HG03575 (cell line): ENCODE data around the gene CYP27B1.
"Not testable (repeated sequence)": the region's sequence is repeated elsewhere in the genome, so short reads cannot be mapped to it uniquely, and the experiment has no call there.

Source experiments
- ATAC-seq: cut with Tn5 transposase; IDR thresholded peaks from one replicate; pipeline ENCODE4 v1.9.1; 2021; ENCODE audit not compliant: unreplicated experiment, insufficient number of reproducible peaks, low FRiP score; ENCODE audit errors: extremely low read depth

CYP27B1 gene

DNA sequence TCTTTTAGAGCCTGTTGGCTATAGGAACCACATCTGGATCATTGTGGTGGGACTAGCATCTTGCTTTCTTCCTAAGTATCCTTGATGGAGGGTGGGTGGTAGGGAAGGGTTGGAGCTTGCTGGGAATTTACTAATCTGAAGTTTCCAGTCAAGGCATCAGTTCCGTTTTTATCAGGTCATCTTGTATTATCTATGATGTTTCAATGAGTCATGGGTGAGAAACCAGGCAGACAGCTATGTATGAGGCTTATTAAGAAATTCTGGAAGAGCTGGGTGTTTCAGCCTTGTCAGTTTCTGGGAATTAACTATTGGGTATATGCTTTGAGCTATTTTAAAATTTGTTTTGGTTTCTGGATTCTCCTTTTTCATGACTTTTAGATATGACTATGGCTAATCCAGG lies 27.0 kb upstream of the CYP27B1 start:
- no peak for ATAC-seq

DNA sequence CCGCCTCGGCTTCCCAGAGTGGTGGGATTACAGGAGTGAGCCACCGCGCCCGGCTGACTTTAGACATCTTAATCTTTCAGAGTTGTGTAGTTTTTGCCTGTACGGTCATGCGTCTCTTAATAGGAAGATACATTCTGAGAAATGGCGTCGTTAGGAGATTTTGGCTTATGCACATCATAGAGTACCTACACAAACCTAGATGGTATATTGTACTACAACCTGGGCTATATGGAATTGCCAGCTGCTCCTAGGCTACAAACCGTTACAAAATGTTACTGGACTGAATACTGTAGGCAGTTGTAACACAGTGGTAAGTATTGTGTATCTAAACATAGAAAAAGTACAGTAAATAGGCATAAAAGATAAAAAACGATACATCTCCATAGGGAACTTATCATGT lies 17.0 kb upstream of the CYP27B1 start:
- ATAC-seq, result no peak

DNA sequence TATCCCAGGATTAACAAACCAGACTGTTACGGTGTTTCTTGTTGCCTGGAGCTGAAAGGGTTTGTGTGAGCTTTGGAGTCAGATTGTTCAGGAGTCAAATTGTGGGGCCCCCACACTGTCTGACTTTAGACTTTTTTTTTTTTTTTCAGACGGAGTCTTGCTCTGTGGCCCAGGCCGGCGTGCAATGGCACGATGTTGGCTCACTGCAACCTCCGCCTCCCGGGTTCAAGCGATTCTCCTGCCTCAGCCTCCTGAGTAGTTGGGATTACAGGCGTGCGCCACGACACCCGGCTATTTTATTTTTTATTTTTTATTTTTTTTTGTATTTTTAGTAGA lies 16.6 kb upstream of the CYP27B1 start:
- ATAC-seq, result no peak

DNA sequence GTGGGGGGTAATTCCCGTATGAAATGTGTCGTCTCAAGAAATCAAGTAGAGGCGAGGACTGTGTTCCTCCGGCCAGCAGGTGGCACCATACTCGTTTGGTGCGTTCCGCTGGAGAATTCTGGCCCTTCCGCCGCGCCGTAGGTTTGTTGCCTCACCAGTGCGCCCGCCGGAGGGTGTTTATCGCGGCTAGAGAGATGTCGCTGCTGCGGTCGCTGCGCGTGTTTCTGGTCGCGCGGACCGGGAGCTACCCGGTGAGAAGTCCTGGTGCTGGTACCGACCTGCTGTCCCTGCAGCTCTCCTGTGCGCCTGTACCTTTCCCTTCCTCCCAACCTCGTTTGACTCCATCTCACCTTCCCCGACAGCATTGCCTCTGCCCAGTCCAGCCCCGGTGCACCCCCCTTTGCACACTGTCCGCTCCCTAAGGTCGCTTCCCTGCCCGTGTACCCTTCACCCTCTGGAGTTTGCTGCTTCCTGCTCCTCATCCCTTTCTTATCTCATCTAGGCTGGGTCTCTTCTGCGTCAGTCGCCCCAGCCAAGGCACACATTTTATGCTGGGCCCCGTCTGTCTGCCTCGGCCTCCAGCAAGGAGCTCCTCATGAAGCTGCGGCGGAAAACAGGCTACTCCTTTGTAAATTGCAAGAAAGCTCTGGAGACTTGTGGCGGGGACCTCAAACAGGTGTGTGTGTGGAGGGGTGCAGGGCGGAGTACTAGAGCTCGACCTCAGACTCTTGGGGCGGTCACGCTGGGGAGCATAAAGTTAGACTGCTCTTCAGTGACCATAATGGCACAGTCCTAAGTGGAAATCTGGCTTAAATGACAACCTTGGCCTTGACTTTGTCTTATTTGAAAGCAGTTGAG lies 16.0 kb upstream of the CYP27B1 start, which contains the start of gene TSFM:
TSFM (plus strand) TSS at position 180 of the 858 bp plus-strand sequence; CDS start at position 195, 15 bp downstream.
- ATAC-seq, result peak; percentile 38

DNA sequence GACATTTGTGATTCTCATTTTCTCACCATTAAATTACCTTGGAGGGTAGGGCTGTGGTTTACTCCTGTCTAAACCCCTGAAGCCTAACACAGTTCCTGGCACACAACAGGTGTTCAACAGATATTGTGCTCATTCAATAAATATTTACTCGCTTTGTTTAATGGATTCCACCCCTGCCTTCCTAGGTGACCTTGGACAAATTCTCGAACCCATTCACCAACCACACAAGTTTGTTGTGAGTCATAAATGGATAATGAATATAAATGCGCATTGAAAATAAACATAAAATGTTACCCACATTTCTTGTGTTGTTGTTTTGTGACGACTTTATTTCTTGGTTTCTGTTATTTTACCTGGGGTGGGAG lies 15.3 kb upstream of the CYP27B1 start:
- no peak for ATAC-seq

DNA sequence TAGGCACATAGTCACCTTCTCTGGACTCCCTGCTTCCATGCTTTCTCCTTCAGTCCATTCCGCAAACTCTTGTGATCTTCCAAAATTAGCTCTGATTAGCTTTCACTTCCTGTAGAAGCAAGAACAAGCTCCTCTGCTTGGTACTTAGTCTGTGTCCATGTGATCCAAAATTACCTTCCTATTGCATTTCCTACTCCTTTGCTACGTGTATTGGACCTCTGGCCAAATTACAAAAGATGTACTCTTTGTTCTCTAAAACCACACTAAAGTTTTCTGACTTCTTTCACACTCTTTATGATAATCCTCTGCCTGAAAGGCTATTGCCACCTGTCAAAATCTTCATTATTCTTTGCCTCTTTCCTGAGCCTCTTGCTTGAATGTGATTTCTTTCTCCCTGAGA lies 14.9 kb upstream of the CYP27B1 start:
- ATAC-seq, result no peak

DNA sequence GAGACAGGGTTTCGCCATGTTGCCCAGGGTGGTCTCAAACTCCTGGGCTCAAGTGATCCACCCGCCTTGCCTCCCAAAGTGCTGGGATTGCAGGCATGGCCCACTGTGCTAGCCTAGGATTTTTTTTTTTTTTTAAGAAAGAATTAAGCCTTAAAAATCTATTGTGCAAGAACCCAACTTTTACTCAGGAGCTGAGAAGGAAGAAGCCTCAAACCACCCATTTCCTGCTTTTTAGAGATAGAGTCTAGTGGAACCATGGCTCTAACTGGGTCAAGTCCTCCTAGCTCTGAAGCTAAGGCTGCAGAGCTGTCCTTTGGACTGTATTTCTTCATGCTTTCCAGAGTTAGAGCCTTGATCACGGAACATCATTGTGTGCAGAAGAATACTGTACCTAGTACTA lies 14.4 kb upstream of the CYP27B1 start:
- no peak for ATAC-seq

DNA sequence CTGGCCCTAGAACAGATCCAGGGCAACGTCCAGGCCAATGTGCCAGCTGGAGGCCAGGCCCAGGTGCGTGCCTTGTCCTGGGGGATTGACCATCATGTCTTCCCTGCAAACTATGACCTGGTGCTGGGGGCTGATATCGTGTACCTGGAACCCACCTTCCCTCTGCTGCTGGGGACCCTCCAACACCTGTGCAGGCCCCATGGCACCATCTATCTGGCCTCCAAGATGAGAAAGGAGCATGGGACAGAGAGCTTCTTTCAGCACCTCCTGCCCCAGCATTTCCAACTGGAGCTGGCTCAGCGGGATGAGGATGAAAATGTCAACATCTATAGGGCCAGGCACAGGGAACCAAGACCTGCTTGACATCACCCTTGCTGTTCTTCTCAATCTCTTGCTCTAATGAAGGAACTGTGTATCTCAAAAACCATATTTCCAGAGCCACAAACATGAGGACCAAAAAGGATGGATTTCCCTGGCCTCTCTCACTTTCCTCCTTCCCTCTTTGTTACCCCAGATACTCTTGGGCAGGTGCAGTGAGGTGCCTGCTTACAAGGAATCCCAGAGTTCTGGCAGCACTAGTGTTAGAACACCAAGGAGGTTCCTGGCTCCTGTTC lies 13.5 kb upstream of the CYP27B1 start:
- ATAC-seq, result no peak

DNA sequence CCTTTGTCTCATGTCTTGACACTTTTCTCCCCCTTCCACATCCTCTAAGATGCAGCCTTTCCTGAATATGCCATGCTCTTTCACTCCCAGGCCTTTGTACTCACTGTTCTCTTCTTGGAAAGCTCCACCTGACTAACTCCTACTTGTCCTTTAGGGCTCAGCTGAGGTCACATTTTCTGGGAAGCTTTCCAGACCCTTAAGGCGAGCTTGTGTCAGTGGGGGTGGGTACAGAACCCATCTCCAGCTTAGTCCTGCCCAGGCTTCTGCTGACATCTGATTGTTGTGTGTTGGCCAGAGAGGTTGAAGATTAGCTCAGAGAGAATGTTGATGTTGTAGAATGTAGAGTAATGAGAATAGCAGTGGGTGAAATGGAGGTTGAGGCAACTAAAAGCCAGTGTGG lies 12.9 kb upstream of the CYP27B1 start:
- no peak for ATAC-seq

DNA sequence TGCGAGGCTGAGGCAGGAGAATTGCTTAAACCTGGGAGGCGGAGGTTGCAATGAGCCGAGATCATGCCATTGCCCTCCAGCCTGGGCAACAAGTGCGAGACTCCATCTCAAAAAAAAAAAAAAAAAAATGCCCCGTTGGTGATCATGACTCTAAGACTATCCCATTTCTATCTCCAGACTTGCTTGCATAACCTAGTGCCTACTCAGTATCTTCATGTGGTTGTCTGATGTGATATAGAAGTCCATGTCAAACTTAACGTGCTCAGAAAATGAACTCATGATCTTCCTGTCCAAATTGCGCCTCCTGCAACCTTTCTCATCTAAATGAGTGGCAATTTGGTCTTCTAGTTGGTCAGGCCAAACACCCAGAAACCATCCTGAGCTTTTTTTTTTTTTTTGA lies 11.0 kb upstream of the CYP27B1 start:
- ATAC-seq, result no peak

DNA sequence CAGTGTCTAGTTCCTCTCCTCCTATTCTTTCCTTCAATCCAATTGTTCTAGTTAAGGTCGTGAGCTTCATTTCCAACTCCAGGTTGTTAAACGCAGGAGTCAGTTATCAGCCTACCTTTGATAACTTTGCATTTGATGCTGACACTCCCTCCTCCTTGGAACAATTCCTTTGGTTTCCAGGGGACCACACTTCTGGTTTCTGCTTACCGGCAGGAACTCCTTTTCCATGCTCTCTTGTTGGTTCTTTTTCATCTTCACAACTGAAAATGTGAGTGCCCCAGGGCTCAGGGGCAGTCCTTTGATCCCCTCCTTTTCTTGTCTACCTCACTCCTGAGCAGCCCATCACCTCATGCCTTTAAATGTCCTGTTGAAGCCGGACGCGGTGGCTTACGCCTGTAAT lies 10.5 kb upstream of the CYP27B1 start:
- ATAC-seq, result no peak

DNA sequence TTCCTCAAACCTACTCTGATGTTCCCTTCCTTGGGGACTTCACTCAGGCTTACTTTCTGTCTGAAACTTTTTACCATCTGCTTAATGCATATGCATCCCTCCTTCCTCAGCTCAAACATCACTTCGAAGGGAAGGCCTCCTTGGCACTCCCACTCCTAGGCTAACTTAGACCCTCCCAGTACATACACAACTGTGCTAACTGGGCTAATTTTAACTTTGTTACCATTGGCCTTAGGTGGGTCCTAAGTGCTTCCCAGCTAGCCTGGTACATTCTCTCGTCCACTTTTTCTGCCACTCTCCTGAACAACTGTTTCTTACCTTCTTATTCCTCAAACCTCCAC lies 9.3 kb upstream of the CYP27B1 start:
- ATAC-seq, result no peak

DNA sequence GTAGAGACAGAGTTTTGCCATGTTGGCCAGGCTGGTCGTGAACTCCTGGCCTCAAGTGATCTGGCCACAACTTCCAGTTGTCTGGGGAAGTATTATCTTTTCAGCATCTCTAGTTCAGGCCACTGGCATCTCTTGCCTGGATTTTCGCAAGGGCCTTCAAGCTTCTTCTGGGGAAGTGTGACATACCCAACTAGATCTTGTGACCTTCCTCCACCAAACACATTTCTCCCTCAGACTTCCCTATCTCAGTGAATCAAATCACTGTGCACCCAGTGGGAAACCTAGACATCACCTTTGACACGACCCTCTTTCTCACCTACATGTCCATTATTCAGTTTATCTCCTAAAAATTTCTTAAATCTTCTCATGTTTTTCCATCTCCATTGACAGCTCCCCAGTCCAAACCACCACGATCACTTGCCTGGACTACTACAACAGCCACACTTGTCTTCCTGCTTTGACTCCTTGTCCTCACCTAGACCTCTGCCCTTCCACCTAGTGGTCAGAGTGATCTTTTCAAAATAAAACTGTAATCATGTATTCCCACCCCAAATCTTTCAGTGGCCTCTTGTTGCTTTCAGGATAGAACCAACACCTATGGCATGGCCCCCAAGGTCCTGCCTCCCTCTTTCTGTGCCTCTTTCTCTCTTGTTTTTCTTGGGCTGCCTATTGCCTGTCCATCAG lies 8.8 kb upstream of the CYP27B1 start:
- ATAC-seq, result no peak

DNA sequence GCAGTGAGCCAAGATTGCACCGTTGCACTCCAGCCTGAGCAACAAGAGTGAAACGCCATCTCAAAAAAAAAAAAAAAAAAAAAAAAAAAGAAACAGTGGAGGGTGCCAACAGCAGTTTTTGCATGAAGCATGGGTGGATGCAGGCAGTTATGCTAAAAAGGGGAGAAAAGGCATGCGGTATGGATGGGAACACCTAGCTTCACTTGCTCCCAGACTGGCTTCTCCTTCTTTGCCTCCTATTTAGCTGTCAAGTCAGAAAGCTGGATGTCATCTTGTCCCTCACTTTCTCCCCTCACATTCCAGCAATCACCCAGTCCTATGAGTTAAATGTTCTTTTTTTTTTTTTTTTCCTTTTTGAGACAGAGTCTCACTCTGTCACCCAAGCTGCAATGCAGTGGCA lies 8.2 kb upstream of the CYP27B1 start:
- no peak for ATAC-seq

DNA sequence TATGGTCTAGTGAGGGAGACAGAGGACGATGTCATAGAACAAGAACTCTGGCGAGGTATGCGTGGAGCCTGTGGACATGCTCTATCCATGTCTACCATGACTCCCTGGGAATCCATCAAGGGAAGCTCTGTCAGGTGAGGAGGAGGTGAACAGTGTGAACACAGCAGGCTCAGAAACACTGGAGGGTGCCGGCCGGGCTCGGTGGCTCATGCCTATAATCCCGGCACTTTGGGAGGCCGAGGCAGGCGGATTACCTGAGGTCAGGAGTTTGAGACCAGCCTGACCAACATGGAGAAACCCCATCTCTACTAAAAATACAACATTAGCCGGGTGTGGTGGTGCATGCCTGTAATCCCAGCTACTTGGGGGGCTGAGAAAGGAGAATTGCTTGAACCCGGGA lies 7.8 kb upstream of the CYP27B1 start:
- ATAC-seq, result not testable (repeated sequence)

DNA sequence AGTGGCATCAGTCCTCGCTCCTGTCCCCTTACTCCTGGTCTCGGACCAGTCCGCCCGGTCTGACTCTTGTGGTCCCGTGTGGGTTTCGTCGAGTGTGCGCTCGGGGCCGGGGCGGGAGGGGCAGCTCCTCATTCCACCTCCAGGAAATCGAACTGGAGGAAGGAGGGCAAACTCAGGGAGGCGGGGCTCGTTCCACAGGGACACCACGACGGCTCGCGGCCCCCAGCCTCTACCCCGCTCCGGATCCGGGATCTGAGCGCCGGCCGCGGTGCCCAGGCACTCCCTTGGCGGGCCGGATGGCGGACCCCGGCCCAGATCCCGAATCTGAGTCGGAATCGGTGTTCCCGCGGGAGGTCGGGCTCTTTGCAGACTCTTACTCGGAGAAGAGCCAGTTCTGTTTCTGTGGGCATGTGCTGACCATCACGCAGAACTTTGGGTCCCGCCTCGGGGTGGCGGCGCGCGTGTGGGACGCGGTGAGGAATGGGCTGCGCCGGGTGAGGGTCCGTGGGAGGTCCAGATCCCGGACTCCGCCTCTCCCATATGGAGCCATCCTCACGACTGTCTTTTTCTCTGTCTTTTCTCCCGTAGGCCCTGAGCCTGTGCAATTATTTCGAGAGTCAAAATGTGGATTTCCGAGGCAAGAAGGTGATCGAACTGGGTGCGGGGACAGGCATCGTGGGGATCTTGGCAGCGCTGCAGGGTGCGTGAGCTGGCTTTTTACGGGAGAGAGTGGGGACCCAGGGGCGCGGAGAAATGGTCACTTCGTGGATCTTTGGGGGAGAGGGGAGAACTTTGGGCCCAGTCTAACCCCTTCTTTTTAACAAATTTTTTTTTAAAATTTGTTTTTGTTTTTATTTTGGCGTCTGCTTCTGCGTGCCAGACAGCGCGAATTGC lies 5.8 kb upstream of the CYP27B1 start, which contains the start of gene EEF1AKMT3:
EEF1AKMT3 (plus strand) TSS at position 186 of the 894 bp plus-strand sequence; CDS start at position 297, 111 bp downstream.
- no peak for ATAC-seq

DNA sequence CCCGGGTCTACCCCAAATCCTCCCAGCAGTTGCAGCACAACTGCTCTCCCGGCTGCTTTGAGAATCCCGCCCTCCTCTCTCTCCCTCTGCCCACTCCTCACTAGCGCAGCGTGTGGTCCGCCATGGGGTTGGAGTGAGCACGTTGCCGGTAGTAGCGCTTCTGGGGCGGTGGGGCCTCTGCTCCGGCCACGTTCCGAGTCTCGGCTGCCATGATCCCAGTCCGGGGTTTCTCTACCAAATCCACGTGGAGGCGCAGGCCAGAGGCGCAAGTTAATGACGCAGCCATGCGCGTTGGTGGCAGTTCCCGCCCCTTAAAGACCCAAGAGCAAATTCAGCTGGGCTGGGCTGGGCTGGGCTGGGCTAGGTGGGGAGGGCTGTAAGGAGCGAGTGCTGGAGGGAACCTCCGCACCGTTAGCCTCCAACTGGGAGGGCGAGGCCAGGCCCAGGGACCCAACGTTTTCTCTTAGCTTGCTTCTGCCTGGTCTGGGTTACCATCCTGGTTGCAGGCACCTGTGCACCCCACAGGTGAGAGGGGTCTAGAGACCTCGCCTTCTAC lies 5.1 kb upstream of the CYP27B1 start, which contains the start of gene METTL1:
METTL1 (minus strand) TSS at position 233 of the 556 bp plus-strand sequence; CDS start at position 211, 22 bp downstream.
- ATAC-seq, result peak; percentile 31

DNA sequence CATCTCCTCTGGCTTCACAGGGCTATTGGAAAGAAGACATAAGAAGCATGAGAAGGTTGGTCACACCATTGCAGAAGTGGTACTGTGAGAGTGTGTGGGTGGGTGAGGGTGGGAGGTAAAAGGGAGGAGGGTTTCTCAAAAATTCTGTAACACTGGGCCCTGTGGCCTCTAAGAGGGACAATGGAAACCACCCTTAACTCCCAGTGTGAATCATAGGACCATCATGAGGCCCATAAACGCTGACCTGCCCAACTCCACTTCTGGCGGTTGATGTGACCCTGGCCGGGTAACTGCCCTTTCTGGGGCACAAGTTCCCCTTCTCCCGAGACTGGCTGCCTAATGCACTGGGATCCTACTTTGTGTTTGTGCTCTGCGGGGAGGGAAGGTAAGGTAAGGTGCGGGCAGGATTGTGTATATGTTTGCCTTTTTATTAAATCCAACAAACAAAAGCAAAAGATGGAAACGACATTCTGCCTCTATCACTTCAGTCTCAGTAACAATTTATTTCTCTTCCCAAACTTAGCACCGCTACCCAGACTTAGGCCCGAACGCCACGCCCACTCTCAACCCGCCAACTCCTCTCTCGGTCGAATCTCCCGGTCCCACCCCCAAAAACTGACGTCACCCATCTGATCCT lies 4.5 kb upstream of the CYP27B1 start:
- peak; percentile 49 for ATAC-seq
